ENCODE results near the gene CUL4A.

Gene CUL4A

GRCh38 chr13:113208421-113209335, 735 bp upstream of the CUL4A start, which contains the start of gene PCID2:
Gene PCID2, minus strand, starts transcription at chr13:113208669. Its CDS starts 35 bp downstream, at chr13:113208634.
- peak; percentile 97 for DNase-seq

DNA sequence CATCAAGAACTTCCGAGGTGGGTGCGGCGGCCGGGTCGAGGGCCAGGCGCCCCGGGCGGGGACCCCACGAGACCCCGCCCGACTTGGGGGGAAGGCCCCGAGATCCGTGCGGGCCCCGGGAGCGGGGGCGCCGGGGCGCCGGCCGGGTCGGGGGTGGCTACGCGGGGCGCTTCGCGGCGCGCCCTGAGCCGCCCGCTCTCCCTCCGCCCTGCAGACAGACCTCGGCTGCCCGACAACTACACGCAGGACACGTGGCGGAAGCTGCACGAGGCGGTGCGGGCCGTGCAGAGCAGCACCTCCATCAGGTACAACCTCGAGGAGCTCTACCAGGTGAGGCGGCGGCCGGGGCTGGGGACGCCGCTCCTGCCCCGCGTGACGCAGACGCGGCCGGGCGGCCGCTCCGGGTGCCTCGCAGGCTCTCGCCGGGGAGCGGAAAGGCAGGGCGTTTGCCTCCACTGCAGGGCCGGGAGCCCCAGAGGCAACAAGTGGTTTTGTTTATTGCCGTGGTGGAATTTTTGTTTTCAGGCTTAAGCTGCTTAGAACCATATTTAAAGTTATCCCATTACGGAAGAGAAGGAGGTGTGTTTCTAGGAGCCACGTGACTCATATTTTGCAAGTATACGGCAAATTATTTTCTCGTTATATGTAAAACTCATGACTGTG, 477 bp downstream of the CUL4A start:
- DNase-seq, result peak; percentile 91

GRCh38 chr13:113210833-113211232, 1.4 kb downstream of the CUL4A start:
- no peak for DNase-seq

DNA sequence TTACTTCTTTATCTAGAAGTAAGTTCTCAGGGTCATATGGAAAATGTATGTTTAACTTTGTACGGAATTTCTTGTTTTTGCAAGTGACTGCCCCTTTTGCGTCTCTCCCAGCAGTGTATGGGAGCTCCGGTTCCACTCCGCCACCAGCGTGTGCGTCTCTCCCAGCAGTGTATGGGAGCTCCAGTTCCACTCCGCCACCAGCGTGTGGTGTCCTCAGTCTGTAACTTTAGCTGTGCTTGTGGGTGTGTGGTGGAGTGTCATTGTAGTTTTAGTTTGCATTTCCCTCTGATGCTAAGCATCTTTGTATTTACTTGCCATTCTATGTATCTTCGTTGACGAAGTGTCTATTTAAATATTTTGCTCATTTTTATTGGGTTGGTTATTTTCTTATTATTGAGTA, 2.4 kb downstream of the CUL4A start:
- no peak for DNase-seq

DNA sequence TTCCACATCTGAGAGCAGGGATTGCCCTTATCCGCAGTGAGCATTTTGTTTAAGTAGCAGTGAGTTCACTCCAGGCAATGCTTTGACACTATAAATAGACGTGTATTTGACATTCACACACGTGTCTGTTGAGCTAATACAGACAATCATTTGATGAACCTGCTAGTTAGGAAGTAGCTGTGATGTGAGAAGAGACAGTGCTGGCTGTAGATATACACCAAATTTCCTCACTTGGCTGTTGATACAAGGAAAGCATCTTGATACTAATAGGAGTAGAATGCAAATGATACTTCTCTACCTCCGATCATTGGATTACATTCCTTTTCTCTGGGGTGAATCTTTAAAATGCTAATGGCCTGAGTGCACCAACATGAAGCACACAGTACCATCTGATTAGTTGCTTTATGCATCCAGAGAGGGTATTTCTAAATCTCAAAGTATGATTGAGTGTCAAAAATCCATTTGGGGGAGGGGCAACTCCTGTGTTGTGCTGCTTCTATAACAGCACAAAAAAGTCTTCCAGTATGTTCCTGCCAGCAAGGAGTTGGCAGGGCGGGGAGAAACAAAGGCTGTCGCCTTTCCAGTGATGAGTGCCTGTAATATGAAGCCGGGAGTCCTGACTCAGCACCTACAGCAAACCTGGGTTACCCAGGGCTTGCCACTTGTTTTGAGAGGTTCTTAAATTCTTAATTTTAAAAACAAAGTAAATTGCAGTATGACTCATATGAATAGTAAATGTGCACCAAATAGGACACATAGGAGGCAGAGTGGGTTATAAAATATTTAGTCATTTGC, 7.0 kb downstream of the CUL4A start:
- no peak for DNase-seq

- DNase-seq, result no peak
These were observed 9.2 kb downstream of the CUL4A start for GRCh38 chr13:113218586-113218985.

DNA sequence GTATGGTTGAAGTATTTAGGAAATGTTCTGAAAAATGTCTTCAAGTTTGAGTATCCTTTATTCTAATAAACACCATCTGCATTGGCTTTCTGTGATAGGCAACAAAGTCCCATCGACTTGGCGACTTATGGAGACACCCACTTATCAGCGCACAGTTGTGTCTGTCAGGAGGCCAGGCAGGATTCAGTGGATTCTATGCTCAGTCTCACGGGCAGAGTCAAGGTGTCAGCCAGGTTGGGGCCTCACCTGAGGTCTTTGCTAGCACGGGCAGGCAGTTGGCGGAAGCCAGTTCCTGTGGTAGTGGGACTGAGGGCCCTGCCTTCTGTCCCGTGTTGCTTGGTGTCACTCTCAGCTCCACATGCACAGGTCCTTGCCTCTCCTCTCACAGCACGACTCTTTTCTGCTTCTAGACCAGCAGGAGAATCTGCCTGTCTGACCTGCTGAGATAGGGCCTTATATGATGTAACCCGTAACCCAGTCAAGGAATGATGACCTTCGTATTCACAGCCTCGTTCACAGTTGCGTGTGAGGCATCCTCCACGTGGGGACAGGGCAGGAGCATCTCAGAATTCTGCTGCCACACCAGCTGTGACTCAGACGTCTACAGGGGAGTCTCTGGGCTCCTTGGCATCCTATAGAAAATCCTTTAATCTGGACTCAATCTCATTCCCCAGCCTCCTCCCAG, 10.0 kb downstream of the CUL4A start:
- DNase-seq, result no peak

GRCh38 chr13:113220141-113220598, 10.8 kb downstream of the CUL4A start:
- DNase-seq, result no peak

- DNase-seq, result no peak
These were observed 11.5 kb downstream of the CUL4A start for GRCh38 chr13:113220877-113221276.

- no peak for DNase-seq
These were observed 13.7 kb downstream of the CUL4A start for GRCh38 chr13:113223070-113223469.

- DNase-seq, result no peak
These were observed 15.1 kb downstream of the CUL4A start for GRCh38 chr13:113224486-113224885.

- DNase-seq, result no peak
These were observed 16.1 kb downstream of the CUL4A start for GRCh38 chr13:113225515-113225914.

DNA sequence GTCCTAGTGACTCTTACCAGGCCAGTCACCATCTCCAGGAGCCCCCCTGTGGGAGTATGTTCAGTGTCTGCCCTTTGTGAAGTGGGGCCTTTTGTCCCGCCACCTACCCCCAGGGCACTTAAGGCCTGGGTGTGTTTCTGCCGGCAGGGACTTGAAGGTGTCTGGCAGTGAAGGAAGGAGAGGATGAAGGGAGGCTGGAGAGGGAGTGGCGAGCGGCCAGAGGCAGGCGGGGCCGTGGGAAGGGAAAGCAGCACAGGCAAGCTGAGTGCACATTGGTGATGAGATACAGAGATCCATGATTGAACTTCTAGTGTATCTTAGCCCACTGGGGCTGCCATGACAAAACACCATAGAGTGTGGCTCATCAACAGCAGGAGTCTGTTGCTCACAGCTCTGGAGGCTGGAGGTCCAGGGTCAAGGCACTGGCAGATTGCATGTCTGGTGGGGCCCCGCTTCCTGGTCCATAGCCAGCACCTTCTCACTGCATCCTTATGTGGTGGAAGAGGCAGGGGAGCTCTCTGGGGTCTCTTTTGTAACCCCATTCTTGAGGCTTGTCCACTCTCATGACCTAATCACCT, 17.5 kb downstream of the CUL4A start:
- no peak for DNase-seq

GRCh38 chr13:113229161-113229560, 19.7 kb downstream of the CUL4A start:
- DNase-seq, result no peak

DNA sequence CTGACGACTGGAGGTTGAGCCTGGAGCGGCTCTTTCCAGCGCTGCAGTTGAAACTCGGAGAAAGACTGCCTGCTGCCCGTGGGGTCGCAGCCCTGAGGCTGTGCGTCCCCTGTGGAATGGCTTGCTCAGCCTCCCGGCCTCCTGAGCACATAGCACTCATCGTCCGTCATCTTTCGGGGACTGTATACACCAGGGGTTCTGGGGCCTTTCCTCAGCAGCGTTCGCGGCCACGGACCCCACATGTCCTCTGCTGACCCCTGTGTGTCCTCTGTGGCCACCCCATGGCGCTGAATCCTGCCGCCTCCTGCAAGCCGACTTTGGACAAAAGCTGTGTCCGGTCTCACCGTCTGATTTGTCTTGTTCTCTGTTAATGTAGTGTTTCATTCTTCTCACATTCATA, 20.4 kb downstream of the CUL4A start:
- DNase-seq, result no peak

DNA sequence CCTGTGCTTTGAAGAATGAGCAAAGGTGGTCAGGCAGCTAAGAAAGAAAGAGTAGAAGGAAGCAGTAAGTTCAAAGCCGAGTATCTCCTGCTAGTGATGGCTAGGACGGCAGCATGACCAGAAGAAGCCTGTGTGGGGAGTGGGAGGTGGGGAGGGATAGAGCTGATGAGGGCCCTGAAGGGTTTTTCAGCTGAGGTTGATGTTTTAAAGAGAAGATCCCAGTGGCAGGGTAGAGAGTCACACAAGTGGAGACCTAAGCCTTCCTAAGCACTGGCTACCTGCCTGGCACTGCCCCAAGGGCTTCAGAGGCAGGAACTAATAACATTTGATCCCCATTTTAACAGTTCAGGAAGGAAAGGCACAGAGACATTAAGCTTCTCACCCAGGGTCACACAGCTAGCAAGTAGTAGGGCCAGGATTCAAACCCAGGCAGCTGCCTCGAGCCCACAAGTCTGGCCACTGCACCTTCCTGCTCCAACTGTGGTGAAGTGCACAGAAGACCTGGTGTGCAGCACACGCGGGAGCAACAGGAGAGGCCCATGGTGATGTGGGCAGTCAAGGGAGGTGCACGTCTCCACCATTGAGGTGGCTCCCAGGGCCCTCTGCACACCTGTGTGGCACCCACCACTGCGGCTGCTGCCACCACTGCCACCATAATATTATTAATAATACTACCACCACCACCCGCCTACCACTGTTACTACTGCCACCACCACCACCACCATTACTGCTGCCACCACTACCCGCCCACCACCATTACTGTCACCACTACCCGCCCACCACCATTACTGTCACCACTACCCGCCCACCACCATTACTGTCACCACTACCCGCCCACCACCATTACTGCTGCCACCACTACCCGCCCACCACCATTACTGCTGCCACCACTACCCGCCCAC, 22.1 kb downstream of the CUL4A start:
- DNase-seq, result no peak

GRCh38 chr13:113232208-113233003, 23.0 kb downstream of the CUL4A start:
- DNase-seq, result no peak

GRCh38 chr13:113233101-113233500, 23.7 kb downstream of the CUL4A start:
- DNase-seq, result no peak

DNA sequence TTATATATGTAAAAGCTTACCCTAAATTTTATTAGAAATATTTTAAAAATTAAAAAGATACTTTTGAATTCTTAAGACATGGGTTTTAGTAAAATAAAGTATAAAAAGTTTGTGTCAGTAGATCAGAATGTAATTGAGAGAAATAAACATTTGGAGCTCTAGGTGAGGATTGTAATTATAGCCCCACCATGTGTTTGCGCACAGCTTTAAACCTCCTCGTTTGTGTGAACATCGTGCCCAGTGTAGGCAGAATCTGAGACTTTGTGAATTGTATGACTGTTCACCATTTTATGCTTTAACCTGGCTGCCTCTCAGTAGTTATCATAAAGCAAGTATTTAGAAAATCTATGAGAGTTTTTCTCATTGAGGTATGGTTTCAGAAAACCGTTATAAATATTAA, 29.1 kb downstream of the CUL4A start:
- DNase-seq, result no peak

DNA sequence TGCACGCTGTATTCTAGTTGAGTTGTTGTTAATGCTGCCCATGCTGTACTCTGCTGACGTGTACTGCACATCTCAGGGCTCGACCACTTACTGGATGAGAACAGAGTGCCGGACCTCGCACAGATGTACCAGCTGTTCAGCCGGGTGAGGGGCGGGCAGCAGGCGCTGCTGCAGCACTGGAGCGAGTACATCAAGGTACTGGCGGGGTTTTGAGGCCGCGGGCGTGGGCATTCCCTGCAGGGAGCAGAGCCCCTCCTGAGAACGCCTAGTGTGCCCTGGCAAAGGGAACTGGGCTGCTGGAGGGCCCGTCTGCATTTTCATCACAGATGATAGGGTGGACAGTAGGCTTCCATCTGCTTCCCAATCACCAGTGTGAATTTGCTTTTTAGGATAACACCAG, 29.9 kb downstream of the CUL4A start:
- DNase-seq, result no peak

All from activated effector memory CD4-positive, alpha-beta T cell treated with anti-CD3 and anti-CD28 coated beads, Interleukin-2, amount 50 U/mL, for 16 hours (primary cell).